ENCODE data around the gene DOK3.

DOK3 gene

GRCh38 chr5:177465044-177465443, 44.6 kb downstream of the DOK3 start:
- DNase-seq = no peak

GRCh38 chr5:177462021-177462670, 47.5 kb downstream of the DOK3 start:
- DNase-seq = peak; percentile 58 to 69

DNA sequence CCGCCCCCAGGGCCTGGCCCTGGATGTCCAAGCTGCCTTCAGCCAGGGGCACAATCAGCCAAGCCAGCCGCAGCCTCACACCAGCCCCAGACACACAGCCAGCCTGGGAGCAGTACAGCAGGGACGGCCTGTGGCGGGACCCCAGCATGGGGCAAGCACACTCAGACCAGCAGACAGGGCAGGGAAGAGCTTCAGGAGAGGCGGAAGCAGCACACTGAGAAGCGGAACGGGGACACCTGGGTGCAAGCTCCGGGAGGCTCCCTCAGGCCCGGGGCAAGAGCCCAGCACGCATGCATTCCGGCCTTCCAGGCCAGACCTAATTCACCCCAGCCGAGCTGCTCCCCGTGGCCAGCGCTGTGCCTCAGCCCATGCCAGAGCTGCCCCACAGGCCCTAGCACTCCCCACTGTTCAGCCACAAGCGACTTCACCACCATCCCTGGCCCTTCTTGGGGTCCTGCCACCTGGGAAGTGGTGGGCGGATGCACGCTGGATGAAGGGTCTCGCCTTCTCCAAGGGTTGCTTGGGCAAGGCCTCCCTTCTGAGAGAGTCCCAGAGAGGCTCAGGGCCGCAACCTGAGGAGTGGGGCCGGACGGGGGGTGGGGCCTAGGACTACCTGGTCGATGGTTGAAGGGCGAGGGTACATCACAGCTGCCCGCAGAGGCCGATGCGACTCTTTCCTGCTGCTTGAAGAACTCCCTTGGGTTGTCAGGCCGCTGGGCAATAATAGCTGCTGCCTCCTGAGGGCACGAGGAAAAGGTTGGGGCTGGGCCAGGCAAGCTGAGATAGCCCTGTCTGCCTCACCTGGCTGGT, 49.6 kb downstream of the DOK3 start:
- DNase-seq = no peak

DNA sequence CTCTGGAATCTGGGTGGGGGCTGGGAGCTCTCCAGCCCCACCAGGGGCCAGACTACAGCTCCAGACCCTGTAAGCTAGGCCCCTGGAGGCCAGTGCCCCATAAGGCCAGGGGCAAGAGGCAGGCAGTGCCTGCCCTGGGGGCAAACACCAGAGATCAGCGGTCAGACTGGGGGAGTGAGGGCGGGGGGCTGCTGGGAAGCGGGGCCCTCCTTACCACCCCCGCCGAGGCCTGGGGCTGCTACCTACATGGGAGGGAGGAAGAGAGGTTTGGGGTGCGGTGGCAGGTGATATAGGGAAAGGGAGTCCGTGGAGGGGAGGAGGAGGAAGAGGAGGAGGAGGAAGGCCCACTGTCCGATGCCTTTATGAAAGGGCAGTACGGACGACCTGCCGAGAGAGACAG, 50.3 kb downstream of the DOK3 start:
- DNase-seq = no peak

DNA sequence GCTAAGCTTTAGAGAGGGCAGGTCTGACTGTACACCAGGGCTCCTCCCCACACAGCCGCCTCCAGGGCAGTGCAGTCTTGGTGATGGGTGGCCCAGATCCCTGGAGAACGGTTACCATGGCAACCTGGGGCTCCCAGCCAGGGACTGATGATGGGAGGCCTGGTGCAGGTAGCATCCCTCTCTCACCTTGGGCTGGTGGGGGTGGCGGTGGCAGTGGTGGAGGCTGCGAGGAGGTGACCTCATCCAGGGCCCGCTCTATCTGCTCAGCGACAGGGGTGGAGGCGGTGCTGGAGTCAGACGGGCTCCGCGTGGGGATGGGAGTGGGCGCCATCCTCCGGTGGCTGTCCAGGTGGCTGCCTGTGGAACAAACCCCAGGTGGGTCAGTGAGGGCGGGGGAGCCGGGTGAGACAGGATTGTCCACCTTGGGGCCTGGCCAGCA, 50.7 kb downstream of the DOK3 start:
- DNase-seq = no peak

DNA sequence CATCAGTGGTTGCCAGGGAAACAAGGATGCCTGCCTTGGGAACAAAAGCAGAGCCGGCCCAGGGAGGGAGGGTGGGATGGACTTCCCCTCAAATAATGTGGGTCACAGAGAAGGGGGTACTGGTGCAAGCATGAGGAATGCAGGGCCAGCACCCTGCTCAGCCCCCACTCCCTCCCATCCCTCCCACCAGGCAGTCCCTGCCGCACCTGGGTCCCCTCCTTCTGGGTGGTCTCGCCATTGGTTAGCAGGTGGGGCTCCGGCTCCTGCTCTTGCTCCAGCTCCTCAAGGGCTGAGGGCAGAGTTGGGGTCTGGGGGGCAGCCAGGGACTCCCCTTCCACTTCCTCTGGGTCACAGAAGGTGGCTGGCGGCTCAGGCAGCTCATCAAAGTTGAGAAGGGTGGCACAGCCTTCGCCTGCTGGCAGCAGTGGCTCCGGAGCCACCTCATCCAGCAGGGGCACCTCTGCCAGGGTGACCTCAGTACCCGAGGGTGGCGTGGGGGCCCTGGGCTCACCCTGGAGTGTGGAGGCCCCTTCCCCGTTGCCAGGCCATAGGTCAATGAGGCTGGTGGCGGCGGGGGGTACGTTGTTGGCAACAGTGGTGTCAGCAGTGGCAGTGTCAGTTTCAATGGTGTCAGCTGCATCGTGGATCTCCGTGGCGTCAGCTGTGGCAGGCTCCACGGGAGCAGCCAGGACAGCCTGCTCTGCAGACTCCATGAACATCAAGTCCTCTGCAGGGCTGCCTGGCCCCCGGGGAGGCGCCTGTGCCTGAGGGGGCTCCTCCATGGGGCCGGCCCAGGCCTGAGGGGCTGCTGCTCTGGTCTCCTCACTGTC, 51.6 kb downstream of the DOK3 start:
- DNase-seq = no peak

DNA sequence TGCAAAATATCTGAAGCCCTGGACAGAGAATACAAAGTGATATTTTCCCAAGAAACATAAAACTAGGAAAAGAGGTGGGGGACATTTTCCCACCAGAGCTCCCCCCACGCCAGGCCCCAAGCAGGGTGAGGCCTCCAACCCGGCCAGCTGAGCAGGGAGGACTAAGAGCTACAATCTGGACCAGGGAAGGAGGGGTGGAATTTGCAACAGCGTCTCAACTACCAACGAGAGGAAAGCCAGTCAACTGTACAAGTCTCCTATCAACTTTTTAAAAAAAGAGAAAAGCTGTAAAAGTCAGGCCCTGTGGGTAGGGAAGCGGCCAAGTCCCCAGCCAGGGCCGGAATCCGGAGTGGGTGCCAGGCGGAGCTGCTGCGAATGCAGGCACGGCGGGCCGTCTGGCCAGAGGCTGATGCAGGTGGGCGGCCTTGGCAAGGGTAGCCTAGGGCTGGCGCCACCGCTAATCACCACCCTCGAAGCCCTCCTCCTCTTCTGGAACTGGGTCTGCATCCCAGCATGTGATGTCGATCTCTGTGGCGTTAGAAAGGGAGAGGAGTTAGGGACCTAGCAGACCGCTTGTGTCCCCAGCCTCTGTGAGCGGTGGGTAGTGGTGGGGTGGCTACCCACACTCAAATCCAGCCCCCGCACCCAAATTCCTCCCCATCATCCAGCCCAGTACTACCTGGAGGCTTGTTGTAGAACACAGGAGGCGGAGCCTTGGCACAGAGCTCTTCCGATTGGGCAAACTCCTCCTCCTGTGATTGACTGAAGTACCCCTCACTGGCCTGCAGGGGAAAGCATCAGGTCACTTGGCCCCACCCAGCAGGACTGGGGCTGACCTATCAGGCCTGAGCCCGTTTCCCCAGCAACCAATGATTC, 52.4 kb downstream of the DOK3 start:
- DNase-seq = peak; percentile 91 to 92

DNA sequence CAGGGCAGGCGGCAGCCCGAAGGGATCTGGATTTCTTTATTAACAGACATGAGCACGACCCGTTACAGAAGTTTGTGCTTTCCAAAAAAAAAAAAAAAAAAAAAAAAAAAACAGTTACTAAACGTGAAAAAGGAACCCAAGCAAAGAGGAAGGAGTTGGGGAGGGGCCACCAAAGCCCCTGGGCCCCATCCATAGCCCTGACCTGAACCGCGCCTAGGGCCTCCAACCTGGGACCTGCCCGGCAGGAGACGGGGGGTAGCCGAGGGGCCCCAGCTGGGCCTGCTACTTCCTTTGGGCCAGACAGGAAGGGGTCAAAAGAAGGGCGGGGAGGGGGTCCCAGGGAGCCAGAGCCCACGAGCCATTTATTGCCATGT, 53.0 kb downstream of the DOK3 start:
- DNase-seq = no peak

DNA sequence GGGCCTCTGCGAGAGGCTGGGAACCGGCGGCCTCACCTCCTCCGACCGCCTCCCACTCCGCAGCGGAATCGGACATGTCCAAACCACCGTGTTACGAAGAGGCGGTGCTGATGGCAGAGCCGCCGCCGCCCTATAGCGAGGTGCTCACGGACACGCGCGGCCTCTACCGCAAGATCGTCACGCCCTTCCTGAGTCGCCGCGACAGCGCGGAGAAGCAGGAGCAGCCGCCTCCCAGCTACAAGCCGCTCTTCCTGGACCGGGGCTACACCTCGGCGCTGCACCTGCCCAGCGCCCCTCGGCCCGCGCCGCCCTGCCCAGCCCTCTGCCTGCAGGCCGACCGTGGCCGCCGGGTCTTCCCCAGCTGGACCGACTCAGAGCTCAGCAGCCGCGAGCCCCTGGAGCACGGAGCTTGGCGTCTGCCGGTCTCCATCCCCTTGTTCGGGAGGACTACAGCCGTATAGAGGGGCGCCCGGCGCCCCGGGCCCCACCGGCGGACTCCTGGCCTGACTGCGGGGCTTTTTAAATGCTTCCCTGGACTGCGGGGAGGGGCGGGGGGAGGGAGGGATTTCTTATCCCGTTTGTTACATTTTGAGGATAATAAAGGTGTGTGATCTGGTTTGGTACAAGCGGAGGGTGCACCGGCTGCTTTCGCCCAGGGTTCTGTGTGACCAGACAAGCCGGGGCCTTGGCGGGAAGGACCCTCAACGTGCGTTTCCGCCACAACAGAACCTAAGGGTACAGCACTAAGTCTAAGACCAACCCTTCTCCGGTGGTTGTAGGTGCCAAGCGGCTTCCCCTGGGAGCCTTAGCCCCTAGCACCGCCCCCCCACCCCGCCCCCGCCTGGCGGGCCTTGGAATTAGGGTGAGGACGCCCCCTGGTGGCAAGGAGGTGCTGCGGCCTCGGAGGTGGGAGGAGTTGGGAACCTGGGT, 53.7 kb downstream of the DOK3 start:
- peak; percentile 65 to 95 for DNase-seq

- DNase-seq = no peak
Observed at GRCh38 chr5:177455036-177455660, 54.5 kb downstream of the DOK3 start.

GRCh38 chr5:177454397-177455035, 55.1 kb downstream of the DOK3 start:
- DNase-seq = peak; percentile 83 to 98

GRCh38 chr5:177453852-177454396, 55.7 kb downstream of the DOK3 start:
- DNase-seq = no peak

DNA sequence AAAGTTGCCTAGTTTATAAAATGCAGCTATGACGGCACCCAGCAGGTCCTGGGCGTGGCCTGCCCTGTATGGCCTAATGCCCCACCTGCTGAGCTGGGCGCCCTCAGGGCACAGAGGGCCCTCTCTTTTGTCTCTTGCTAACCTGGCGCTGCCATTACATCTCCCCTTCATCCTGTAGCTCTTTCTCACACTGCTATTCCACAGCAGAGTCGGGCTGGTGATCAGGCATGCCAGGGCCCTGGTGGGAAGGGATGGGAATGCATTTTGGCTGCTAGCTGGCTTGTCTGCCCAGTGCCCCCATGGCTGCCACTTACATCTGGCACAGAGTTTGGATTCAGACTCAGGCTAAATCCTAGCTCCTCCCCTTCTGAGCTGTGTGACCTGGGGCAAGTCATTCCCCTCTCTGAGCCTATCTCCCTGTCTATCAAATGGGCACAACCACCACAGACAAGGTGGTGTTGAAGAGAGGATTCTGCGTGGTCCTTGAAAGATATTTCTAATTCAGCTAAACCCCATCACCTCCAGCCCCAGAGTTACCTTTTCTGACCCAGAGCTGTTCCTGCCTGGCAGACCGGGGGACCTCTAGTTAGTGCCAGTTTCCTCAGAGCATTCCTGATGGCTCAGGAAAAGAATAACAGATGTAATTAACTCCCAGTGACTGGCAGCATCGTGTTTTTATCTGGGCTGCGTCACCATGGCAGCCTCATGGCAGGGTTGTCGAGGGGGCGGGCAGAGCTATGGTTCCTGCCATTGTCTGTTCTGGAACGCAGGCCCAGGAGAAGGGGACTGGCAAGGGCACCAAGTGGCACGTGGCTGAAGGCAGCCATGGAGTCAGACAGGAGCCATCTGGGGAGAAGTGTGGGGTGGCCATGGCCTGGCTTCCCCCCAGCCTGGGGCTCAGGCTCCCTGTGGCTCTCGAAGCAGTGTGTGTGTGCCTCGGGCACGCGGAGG, 56.7 kb downstream of the DOK3 start:
- no peak for DNase-seq
